AG10803 (cell line): ENCODE data around the gene DOCK4.

Experiments used
- DNase-seq: peaks from one replicate; pipeline ENCODE4 v3.0.0; 2010; ENCODE audit warnings: low read depth
- H3K4me3 ChIP-seq: 2 replicates; pipeline ENCODE4 v1.5.1; 2011; ENCODE audit warnings: mild to moderate bottlenecking, low read length, control low read depth
- CTCF ChIP-seq: conservative IDR thresholded peaks from 2 replicates; pipeline ENCODE4 v1.5.1; 2011; ENCODE audit warnings: mild to moderate bottlenecking, low read length, control low read depth, inconsistent platforms

Gene DOCK4

GRCh38 chr7:111982804-111983203, 223.4 kb downstream of the DOCK4 start:
- TF ChIP-seq CTCF, result no peak
- DNase-seq, result no peak
- H3K4me3 ChIP-seq, result no peak overlapping the region

GRCh38 chr7:111982133-111982532, 224.1 kb downstream of the DOCK4 start:
- TF ChIP-seq CTCF, result no peak
- DNase-seq, result no peak
- no peak overlapping the region for H3K4me3 ChIP-seq

- no peak for DNase-seq
- H3K4me3 ChIP-seq, result no peak overlapping the region
- TF ChIP-seq CTCF, result no peak
Observed at GRCh38 chr7:111980725-111981124, 225.5 kb downstream of the DOCK4 start.

- TF ChIP-seq CTCF, result no peak
Observed at GRCh38 chr7:111975346-111975745, 230.9 kb downstream of the DOCK4 start.

GRCh38 chr7:111960984-111961383, 245.2 kb downstream of the DOCK4 start:
- no peak for DNase-seq
- no peak for TF ChIP-seq CTCF
- H3K4me3 ChIP-seq, result no peak overlapping the region

More at GRCh38 chr7:111975346-111975745, 230.9 kb downstream of the DOCK4 start:
- no peak for DNase-seq
- no peak overlapping the region for H3K4me3 ChIP-seq

GRCh38 chr7:111958896-111959295, 247.3 kb downstream of the DOCK4 start:
- TF ChIP-seq CTCF, result no peak
- no peak overlapping the region for H3K4me3 ChIP-seq
- no peak for DNase-seq

GRCh38 chr7:111958431-111958830, 247.8 kb downstream of the DOCK4 start:
- H3K4me3 ChIP-seq, result no peak overlapping the region
- no peak for TF ChIP-seq CTCF
- DNase-seq, result no peak
